Measurements from ENCODE around the gene UTS2. TPM values are rescaled to one million over a fixed set of nuclear protein-coding genes. Genes with fewer than 3 reads are reported as not detected.

Gene UTS2
- total and polyA plus RNA-seq, 2 of the 4 experiments (the other 2 are of a cell fraction), result not detected

- Histone ChIP-seq H3K27me3 (ENCODE audit: control insufficient read depth, insufficient read depth, low read length) (no peaks in the 10 kb centered on the region; the same call in none of the 2 replicates), H3K9ac (ENCODE audit: low read depth, low read length) (no peak overlapping the region), H3K23ac (ENCODE audit: low read depth, low read length) (no peak overlapping the region), H2BK15ac (ENCODE audit: low read depth, low read length) (no peak overlapping the region), H2BK120ac (ENCODE audit: low read depth, low read length) (no peak overlapping the region), H3K56ac (ENCODE audit: extremely low read depth, insufficient read depth, low read length) (no peak overlapping the region), H2AK9ac (replicated peaks; ENCODE audit: low read depth, low read length, poor library complexity) (no peak overlapping the region), H4K20me1 (ENCODE audit: insufficient read depth, low read length) (no peaks in the 10 kb centered on the region), H3K9me3 (ENCODE audit: control insufficient read depth, insufficient read depth, low read length) (peaks cover 4% of the 10 kb centered on the region), H3K18ac (ENCODE audit: low read depth, low read length) (no peak overlapping the region), H3K27ac (ENCODE audit: insufficient read depth, low read length) (no peak overlapping the region), H2BK5ac (ENCODE audit: low read depth, low read length, poor library complexity, severe bottlenecking) (no peak overlapping the region), H3K4me2 (ENCODE audit: low read depth, low read length) (no peak overlapping the region), H3K14ac (replicated peaks; ENCODE audit: low read depth, low read length) (no peak overlapping the region), H2BK20ac (ENCODE audit: low read depth, low read length) (no peak overlapping the region), H3K4ac (ENCODE audit: low read depth, low read length) (no peak overlapping the region), H4K8ac (ENCODE audit: low read depth in 2 of 2, low read length in 2 of 2) (no peak overlapping the region), H3K36me3 (ENCODE audit: control insufficient read depth, insufficient read depth, low read length) (no peaks in the 10 kb centered on the region), H4K5ac (ENCODE audit: low read depth, low read length) (no peak overlapping the region), H2AFZ (replicated peaks; ENCODE audit: low read length, poor library complexity) (no peak overlapping the region), H3K4me3 (ENCODE audit: insufficient read depth, low read depth, low read length) (no peak overlapping the region), H3K9me1 (ENCODE audit: insufficient read depth, low read length) (no peaks in the 10 kb centered on the region), H3K4me1 (ENCODE audit: control insufficient read depth, insufficient read depth, low read length) (no peaks in the 10 kb centered on the region), H3K79me1 (ENCODE audit: low read depth in 1 of 2, low read length in 2 of 2) (no peaks in the 10 kb centered on the region), H4K91ac (ENCODE audit: insufficient read depth, low read depth, low read length) (no peak overlapping the region), H2AK5ac (ENCODE audit: low read depth, low read length) (no peak overlapping the region)
- WGBS, 2 experiments (ENCODE audit: extremely low coverage in 2 of 2, insufficient read length in 1 of 2), result 59% methylated on average over 4 of the region's 9 CpGs; no CpG with 5 or more reads in 1 of the 2 experiments
- DNase-seq, result no peak
- intact Hi-C loops (cut with micrococcal nuclease) (no loop called here), in situ Hi-C loops (cut with MboI; ENCODE audit: low sequenced_read_pairs) (no loop called here), dilution Hi-C loops (cut with HindIII; ENCODE audit: low sequenced_read_pairs, unreplicated experiment) (no loop called here)
- no peak for TF ChIP-seq NFE2L2 (IDR thresholded peaks at IDR 0.05; ENCODE audit: low read depth, low read length)
- no peak for TF ChIP-seq MAZ (IDR thresholded peaks at IDR 0.05; ENCODE audit: borderline replicate concordance, low read depth, low read length)
- TF ChIP-seq BHLHE40 (IDR thresholded peaks at IDR 0.05; ENCODE audit: low read depth, low read length), result no peak
- TF ChIP-seq MAFK (IDR thresholded peaks at IDR 0.05; ENCODE audit: low read depth, low read length), result no peak
- no peak for TF ChIP-seq POLR2A (IDR thresholded peaks at IDR 0.05; ENCODE audit: low read depth, low read length)
- TF ChIP-seq MXI1 (IDR thresholded peaks at IDR 0.05; ENCODE audit: borderline replicate concordance, low read depth, low read length), result no peak
- no peak for TF ChIP-seq CTCF (conservative IDR thresholded peaks at IDR 0.05; ENCODE audit: low read depth, low read length)
- no peak for TF ChIP-seq FOS (IDR thresholded peaks at IDR 0.05; ENCODE audit: low read depth, low read length)
- TF ChIP-seq CEBPB (IDR thresholded peaks at IDR 0.05; ENCODE audit: low read depth, low read length), result no peak
- no peak for TF ChIP-seq RAD21 (IDR thresholded peaks at IDR 0.05; ENCODE audit: low read length)
- no peak for TF ChIP-seq CHD1 (IDR thresholded peaks at IDR 0.05; ENCODE audit: low read depth, low read length)
- TF ChIP-seq USF2 (IDR thresholded peaks at IDR 0.05; ENCODE audit: low read depth, low read length), result no peak
- TF ChIP-seq RCOR1 (IDR thresholded peaks at IDR 0.05; ENCODE audit: insufficient replicate concordance, low read length), result no peak
- no peak for TF ChIP-seq ELK1 (IDR thresholded peaks at IDR 0.05; ENCODE audit: borderline replicate concordance, low read depth, low read length)
- TF ChIP-seq SMC3 (IDR thresholded peaks at IDR 0.05; ENCODE audit: low read depth, low read length), result no peak
- TF ChIP-seq RFX5 (IDR thresholded peaks at IDR 0.05; ENCODE audit: low read depth, low read length), result no peak
- ChIA-PET POLR2A (ENCODE audit: unreplicated experiment) (no interaction called here), CTCF (no interaction called here)
- no peak for ATAC-seq (ENCODE audit: low read depth)
- no TSS peak for BruUV-seq (replicated peaks)
Observed at GRCh38 chr1:7860130-7860529, 7.3 kb upstream of the UTS2 start.
